Amygdala (tissue), 56 donors: ENCODE data around the gene RRP12.
"Not testable (repeated sequence)": the region's sequence is repeated elsewhere in the genome, so short reads cannot be mapped to it uniquely, and the experiment has no call there.

Experiments used
- DNase-seq, 56 donors: peaks; one replicate each; lab custom pipeline; 2025; lab: John Stamatoyannopoulos, UW

RRP12 gene, protein sequence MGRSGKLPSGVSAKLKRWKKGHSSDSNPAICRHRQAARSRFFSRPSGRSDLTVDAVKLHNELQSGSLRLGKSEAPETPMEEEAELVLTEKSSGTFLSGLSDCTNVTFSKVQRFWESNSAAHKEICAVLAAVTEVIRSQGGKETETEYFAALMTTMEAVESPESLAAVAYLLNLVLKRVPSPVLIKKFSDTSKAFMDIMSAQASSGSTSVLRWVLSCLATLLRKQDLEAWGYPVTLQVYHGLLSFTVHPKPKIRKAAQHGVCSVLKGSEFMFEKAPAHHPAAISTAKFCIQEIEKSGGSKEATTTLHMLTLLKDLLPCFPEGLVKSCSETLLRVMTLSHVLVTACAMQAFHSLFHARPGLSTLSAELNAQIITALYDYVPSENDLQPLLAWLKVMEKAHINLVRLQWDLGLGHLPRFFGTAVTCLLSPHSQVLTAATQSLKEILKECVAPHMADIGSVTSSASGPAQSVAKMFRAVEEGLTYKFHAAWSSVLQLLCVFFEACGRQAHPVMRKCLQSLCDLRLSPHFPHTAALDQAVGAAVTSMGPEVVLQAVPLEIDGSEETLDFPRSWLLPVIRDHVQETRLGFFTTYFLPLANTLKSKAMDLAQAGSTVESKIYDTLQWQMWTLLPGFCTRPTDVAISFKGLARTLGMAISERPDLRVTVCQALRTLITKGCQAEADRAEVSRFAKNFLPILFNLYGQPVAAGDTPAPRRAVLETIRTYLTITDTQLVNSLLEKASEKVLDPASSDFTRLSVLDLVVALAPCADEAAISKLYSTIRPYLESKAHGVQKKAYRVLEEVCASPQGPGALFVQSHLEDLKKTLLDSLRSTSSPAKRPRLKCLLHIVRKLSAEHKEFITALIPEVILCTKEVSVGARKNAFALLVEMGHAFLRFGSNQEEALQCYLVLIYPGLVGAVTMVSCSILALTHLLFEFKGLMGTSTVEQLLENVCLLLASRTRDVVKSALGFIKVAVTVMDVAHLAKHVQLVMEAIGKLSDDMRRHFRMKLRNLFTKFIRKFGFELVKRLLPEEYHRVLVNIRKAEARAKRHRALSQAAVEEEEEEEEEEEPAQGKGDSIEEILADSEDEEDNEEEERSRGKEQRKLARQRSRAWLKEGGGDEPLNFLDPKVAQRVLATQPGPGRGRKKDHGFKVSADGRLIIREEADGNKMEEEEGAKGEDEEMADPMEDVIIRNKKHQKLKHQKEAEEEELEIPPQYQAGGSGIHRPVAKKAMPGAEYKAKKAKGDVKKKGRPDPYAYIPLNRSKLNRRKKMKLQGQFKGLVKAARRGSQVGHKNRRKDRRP (N-terminal part only)

DNA sequence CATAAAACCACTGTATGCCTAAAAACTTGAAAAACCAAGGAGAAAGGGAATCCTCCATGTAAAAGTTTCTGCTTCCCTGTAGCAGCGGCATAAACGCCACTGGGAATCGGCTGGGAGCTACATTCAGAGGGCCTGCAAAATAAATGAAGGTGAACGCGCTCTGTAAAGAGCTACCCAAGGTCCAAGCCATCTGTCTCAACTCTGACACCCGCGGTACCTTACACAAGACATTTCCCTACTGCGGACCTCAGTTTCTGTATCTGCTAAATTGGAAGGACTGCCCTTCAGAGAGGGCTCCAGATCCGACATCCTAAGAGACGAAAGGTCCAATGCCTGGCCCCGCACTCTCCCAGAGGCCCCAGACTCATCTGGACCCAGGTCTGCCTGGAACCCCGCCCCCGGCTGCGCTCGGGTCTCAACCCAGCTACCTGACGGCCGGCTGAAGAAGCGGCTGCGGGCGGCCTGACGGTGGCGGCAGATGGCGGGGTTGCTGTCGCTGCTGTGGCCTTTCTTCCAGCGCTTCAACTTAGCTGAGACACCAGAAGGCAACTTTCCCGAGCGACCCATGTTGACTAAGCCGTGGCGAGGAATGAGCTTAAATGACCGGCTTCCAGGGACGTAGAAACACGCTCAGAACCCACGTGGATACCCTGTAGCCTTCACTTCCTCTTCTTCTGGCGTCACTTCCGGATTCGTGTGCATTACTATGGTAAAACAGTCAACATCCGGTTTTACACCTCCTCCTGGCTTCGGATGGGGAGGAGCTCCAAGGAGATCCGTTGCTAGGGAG is at the start of gene RRP12:
Gene RRP12, minus strand, starts transcription at position 676 of the 790 bp plus-strand sequence. Its CDS starts 109 bp downstream, at position 567.
- DNase-seq, result peak; percentile 17 to 95 (median 78)

DNA sequence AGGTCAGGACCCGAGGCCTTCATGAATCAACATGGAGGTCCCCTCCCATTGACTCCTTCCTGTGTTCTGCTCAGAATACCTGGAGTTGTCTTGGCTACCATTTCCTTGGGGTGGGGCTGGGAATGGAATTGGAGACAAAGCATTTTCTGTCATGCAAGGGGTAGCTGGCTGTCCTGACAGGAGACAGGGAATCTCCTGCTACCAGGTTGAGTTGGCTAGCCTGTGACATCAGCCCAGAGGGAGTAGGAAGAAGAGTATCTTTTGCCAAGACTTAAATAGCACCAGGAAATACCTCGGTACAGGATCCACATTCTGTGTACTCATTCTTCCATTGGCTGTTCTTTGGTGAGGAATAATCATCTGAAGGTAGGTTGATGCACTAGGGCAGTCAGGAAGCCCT is 49.7 kb upstream of the RRP12 start:
- DNase-seq, result no peak

DNA sequence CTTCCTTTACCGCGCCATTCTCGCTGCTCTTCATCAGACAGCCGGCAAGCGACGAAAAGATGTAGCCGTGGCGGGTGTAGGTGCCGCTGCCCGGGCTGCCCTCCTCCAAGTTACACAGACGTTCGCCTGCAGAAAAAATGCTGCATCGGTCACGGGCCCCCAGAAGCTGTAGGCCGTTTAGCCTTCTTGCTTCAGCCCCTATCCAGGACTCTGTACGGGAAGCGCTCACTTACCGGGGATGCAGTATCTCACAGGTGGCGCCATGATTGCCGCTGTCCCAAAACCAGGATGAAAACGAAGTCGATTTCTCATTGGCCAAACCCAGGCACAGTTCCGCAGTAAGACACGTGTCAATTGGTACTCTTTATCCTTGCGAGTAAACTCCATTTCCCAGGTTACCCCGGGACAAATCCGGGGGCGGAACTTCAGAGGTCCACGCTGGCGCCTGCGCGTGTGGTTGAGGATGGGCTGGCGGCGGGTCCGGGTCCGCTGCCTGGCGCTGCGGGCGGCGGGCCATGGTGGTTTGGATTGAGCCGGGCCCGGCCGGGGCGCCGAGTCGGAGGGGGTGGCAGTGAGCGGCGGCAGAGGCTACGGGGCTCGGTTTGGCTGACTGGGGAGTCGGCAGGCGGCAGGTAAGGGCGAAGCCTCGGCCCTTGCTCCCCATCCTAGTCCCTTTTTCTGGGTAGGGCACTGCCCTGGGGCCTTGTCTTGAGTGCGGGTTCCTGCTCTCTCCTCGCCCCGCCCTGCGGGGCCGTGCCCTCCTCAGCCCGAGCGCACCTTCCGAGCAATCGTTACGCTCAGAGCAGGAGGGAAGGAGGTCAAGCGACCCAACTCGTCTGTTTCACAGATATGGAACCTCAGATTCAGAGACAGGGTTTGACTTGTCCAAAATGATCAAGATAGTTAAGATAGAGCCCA is 44.8 kb upstream of the RRP12 start, which contains the start of the genes EXOSC1 and ZDHHC16:
Gene EXOSC1, minus strand, starts transcription at position 285 of the 918 bp plus-strand sequence. Its CDS starts 21 bp downstream, at position 264.
Gene ZDHHC16, plus strand, starts transcription at position 454 of the 918 bp plus-strand sequence. CDS start 5,501 bp downstream, outside the sequence.
- DNase-seq, result peak; percentile 49 to 98 (median 90)

DNA sequence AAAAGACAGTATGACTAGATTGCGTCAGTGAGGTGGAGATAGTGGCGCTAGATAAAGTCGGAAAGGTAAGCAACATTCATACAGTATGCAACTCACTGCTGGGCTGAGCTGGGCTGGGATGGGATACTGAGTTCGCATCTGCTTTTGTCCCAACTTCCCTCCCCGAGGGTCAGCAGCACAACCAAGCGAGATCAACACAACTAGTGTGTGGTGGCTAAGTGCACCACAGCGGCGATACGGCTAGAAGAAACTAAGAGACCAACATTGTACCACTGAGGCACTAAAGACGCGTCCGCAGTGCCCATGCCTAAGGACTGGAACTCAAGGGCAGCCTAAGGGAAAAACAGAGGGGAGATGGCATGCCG is 44.2 kb upstream of the RRP12 start:
- DNase-seq, result peak in 1 of 56 donors; percentile 43

DNA sequence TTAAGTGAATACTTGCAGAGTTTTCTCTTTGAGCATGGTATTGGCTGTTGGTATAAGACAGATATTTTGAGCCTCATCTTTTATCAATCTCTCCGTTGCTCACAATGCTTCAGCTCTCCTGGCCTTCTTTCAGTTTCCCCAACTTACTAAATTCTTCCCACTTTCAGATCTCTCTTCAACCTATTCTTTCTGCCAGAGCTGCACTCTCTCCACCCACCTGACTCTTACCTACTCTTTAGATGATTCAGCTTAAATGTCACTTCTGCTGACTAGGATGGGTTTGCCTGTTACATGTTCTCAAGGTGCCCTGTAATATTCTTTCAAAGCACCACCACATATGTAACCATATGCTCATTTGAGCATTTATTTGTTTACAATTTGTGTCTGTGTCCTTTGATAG is 43.1 kb upstream of the RRP12 start:
- DNase-seq, result no peak

DNA sequence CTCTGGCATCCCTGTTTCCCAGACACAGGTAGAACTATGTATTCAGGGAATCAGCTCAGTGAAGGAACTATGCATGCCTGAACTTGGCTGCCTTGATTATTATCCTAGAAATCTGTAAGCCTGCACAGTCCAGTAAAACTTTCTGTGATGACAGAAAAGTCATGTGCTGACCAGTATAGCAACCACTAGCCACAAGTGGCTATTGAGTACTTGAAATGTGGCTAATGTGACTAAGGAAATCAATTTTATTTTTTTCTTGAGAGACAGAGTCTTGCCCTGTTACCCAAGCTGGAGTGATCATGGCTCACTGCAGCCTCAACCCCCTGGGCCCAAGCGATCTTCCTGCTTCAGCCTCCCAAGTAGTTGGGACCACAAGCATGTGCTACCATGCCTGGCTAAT is 41.1 kb upstream of the RRP12 start:
- DNase-seq, result no peak

DNA sequence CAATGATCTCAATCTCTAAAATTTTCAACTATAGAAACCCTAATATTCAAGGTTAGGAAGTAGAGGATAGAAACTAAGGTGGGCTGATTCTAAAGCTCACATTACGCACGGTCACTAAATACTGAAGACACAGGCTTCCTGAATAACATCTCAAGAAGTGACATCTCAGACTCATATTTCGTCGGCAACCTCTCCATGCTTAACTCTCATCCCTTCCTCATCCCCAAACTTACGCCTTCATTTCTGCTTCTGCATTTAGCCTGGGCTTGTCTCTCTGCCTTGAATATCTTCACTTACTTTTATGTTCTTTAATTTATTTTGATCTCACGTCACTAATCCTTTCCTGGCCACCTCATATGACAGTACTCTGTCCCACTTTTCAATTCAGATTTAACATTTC is 34.1 kb upstream of the RRP12 start:
- no peak for DNase-seq

DNA sequence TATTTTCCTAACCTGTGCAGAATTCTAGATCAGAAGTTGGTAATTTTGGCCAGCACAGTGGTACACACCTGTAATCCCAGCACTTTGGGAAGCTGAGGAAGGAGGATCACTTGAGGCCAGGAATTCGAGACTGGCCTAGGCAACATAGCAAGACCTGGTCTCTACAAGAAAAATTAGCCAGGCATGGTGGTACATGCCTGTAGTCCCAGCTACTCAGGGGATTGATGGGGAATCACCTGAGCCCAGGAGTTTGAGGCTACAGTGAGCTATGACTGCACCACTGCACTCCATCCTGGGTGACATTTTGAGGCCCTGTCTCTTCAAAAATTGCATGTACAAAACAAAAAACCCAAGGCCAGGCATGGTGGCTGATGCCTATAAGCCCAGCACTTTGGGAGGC is 33.4 kb upstream of the RRP12 start:
- no peak for DNase-seq

DNA sequence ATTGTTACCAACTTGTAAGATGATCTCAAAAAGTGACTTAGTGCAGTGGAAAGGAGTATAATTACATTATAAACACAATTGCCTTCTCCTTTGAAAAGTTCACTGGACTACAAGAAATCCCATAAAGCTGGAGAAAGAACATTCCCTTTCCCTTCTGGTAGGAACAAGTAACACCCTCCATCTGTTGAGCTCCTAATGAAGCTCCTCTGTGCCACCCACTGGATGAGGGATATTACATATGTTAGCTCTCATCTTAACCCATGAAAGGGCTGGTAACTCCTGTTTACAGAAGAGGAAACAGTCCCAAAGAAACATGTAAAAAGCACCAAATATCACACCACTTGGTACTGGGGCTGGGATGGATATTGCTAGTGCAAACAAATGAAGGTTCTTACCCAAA is 32.9 kb upstream of the RRP12 start:
- DNase-seq, result no peak

DNA sequence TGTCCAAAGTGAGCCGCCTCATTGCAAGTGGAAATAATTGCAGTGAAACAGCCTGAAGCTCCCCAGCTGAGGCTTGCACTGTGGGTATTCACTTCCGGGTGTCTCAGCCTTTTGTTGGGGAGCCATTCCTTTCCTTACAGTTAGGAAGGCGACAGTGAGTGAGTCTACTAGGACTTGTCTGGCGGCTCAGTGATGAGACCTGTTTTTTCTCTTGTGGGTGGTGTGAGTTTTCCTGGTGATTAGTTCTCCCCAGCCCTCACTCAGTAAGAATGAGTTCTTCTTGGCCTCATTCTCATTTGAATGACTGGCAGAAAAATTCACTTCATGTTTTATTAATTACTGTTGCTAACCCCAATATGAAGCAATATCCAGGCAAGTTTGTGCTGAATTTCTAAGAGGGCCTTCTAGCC is 27.4 kb upstream of the RRP12 start:
- DNase-seq, result no peak

DNA sequence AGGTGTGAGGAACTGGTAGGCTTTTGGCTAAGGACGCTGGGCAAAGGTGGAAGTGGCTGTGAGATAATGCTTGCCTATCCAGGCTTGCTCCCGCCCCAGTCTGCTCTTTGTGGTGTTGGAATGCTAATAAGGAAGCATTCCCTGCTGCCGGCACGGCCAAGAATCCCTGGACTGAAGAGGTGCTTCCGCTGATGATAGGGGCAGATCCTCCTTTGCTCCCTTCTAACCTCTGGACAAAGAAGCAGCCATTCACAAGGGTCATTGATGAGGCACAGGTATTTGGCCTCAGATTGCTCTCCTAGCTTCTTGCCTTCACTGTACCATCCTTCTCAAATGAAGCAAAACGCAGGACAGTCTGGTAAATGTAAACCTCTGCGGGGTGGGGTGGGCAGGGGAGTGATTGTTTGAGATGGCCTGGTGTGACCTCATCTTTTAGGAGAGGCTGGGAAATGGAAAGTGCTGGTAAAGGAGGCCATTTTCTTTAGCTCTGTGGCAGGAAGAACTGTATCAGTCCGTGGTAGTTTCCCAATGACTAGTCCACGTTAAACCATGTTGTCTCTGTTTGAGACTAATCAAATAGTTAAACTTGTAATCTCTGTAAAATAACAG is 26.5 kb upstream of the RRP12 start:
- DNase-seq, result no peak

DNA sequence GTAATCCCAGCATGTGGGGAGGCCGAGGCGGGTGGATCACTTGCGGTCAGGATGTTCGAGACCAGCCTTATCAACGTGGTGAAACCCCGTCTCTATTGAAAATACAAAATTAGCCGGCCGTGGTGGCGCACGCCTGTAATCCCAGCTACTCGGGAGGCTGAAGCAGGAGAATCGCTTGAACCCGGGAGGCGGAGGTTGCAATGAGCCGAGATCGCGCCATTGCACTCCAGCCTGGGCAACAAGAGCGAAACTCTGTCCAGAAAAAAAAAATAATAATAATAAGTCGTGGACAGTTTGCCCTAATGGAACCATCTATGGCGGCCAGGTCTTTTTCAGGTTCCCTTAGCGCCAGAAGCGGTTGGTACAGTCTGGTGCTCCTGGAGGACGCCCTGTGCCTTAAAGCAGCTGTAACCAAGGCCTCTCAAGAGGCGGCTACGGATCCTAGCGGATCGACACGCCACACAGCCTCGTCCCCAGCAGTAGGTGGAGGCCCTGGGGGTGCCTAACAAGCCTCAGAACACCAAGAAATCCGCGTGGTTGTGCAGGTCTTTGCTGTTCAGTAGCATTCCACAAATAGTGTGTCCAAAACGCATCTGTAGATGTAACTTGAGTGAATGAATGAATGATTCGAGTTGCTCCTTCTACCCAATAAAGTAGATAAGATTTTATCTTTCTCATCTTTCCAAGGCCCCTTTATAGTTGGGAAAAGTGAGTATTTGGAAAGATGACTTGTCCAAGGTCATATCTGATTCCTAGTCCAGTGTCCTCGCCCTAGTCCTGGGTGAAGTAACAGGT is 25.8 kb upstream of the RRP12 start:
- DNase-seq, result no peak

DNA sequence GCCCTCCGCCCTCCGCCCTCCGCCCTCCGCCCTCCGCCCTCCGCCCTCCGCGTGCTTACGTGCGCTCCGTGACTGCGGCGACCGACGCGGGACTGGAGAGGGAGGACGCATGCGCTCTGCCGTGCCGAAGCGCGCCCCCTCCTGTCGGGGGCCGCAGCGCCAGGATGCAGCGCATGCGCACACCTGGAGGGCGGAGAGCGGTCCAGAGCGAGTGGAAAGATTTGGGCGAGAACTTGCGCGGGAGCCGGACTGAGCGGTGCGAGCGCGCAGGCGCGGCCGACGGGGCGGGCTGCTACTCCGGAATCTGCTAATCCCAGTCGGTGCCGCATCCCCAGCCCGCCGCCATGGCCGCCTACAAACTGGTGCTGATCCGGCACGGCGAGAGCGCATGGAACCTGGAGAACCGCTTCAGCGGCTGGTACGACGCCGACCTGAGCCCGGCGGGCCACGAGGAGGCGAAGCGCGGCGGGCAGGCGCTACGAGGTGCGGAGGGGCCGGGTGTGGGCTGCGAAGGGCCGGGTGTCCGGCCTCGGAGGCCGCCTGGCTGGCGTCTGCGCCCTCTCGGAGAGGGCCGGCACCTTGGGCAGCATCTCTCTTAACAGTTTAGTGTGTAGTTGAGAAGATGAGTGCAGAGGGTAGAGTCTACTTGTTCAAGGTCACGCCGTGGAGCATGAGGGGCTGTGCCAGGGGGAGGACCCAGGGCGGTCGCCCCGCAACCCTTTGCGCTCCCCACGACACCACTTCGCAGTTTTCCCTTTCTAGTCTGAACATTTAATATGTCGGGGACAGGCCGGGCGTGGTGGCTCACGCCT is 25.0 kb upstream of the RRP12 start, which contains the start of gene PGAM1:
Gene PGAM1, plus strand, starts transcription at position 228 of the 812 bp plus-strand sequence. Its CDS starts 117 bp downstream, at position 345.
- peak; percentile 66 to 99 (median 90) for DNase-seq

DNA sequence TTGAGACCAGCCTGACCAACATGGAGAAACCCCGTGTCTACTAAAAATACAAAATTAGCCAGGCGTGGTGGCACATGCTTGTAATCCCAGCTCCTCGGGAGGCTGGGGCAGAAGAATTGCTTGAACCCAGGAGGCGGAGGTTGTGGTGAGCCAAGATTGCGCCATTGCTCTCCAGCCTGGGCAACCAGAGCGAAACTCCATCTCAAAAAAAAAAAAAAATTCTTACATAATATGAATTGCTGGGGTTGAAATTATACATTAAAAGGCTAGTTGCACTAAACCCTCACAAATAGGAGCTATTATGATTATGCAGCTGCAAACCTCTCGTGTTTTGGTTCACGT is 22.6 kb upstream of the RRP12 start:
- DNase-seq, result not testable (repeated sequence)

DNA sequence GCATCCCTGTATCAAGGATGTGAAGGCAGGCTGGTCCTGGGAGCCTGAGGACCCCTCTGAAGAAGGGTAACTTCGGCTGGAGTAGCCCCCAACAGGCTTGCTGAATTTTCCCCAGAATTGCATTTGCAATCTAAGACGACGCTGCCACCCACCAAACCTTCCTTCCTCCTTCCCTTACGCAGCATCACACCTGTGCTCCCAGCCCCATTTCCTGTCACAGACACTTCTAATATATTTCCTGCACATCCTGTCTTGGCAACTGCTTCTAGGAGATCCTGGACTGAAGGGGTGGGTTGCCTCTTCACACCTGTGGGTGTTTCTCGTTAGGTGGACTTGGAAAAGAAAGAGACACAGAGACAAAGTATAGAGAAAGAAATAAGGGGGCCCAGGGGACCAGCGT is 15.4 kb upstream of the RRP12 start:
- DNase-seq, result no peak

DNA sequence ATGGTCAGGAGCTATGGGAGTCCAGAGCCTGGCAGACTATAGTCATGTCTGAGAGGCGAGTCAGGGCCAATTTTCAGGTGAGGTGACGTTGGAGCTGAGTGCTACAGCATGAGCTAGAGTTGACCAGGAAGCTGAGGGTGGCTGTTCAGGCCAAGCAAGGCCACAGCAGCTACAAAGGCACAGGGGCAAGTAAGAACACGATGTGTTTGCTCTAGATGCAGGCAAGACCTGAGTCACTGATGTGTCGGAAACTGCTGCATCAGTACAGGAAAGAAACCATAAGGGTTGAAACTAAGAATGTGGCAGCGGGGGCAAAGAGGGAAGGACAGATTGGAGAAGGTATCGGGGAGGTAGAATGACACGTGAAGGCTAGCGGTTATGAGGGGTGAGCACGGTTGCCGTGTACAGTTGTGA is 11.8 kb upstream of the RRP12 start:
- no peak for DNase-seq
